RWPE2 (cell line): ENCODE data around the gene PRDM2.
A peak's percentile ranks its signal among the peaks of the same experiment; 100 is the strongest.

Source experiments
- ATAC-seq: fragments of 200-7000 bp; cut with Tn5 transposase; 3 replicates; pipeline ENCODE4 v1.9.1; 2021; ENCODE audit warnings: low read depth
- DNase-seq: peaks from one replicate; pipeline ENCODE4 v3.0.0-alpha.2; 2020; ENCODE audit warnings: low spot score
- H3K27ac ChIP-seq: fragments of 450-650 bp; 2 replicates; pipeline ENCODE4 v1.5.1; 2017; ENCODE audit warnings: mild to moderate bottlenecking; ENCODE audit not compliant: poor library complexity, severe bottlenecking
- H3K27me3 ChIP-seq: fragments of 250-450 bp; sonication (Bioruptor Pico); 2 replicates; pipeline ENCODE4 v1.5.1; 2021; ENCODE audit warnings: mild to moderate bottlenecking, moderate library complexity; ENCODE audit not compliant: insufficient read depth, poor library complexity, severe bottlenecking
- H3K36me3 ChIP-seq: fragments of 250-450 bp; sonication (Bioruptor Pico); 2 replicates; pipeline ENCODE4 v1.5.1; 2020; ENCODE audit warnings: low read depth, mild to moderate bottlenecking, moderate library complexity
- H3K4me1 ChIP-seq: fragments of 250-450 bp; sonication (Bioruptor Pico); 2 replicates; pipeline ENCODE4 v1.5.1; 2021; ENCODE audit warnings: mild to moderate bottlenecking, moderate library complexity; ENCODE audit not compliant: insufficient read depth, poor library complexity, severe bottlenecking
- H3K4me3 ChIP-seq: fragments of 250-450 bp; sonication (Bioruptor Pico); 2 replicates; pipeline ENCODE4 v1.5.1; 2021; ENCODE audit warnings: mild to moderate bottlenecking, moderate library complexity; ENCODE audit not compliant: severe bottlenecking
- H3K9me3 ChIP-seq: fragments of 250-450 bp; sonication (Bioruptor Pico); 2 replicates; pipeline ENCODE4 v1.5.1; 2021; ENCODE audit warnings: mild to moderate bottlenecking, moderate library complexity; ENCODE audit not compliant: severe bottlenecking
- CTCF ChIP-seq: fragments of 450-650 bp; IDR thresholded peaks from one replicate; pipeline ENCODE4 v1.5.1; 2017; ENCODE audit warnings: mild to moderate bottlenecking, moderate library complexity; ENCODE audit not compliant: poor library complexity, severe bottlenecking

PRDM2 gene

GRCh38 chr1:13756557-13757315 is 56.7 kb downstream of the PRDM2 start:
- no peak for TF ChIP-seq CTCF
- peaks cover 15% of the 10 kb centered on the region for H3K36me3 ChIP-seq
- no peaks in the 10 kb centered on the region for H3K9me3 ChIP-seq
- no peaks in the 10 kb centered on the region for H3K27me3 ChIP-seq
- peaks cover 47% of the 10 kb centered on the region for H3K4me1 ChIP-seq
- no peak overlapping the region for H3K4me3 ChIP-seq
- DNase-seq: no peak
- H3K27ac ChIP-seq: peak overlapping the region; percentile 64
- ATAC-seq: peak; percentile 62

- H3K4me3 ChIP-seq: no peak overlapping the region
- no peak for TF ChIP-seq CTCF
- peak; percentile 59; the same call in 2 of the 3 replicates for ATAC-seq
- peaks cover 9% of the 10 kb centered on the region for H3K36me3 ChIP-seq
- H3K27me3 ChIP-seq: no peaks in the 10 kb centered on the region
- H3K4me1 ChIP-seq: peaks cover 47% of the 10 kb centered on the region
- no peaks in the 10 kb centered on the region for H3K9me3 ChIP-seq
- peak overlapping the region; percentile 64 for H3K27ac ChIP-seq
- DNase-seq: no peak
These were observed 57.7 kb downstream of the PRDM2 start for GRCh38 chr1:13757693-13758092.

- H3K27ac ChIP-seq: peak overlapping the region; percentile 64
- peak; percentile 65 for ATAC-seq
- no peak for DNase-seq
- TF ChIP-seq CTCF: peak; percentile 57
- peaks cover 47% of the 10 kb centered on the region for H3K4me1 ChIP-seq
- H3K9me3 ChIP-seq: no peaks in the 10 kb centered on the region
- no peak overlapping the region for H3K4me3 ChIP-seq
- peaks cover 4% of the 10 kb centered on the region; the same call in 1 of the 2 replicates for H3K36me3 ChIP-seq
- H3K27me3 ChIP-seq: no peaks in the 10 kb centered on the region
These were observed 59.1 kb downstream of the PRDM2 start for GRCh38 chr1:13759072-13759471.

- H3K4me3 ChIP-seq: no peak overlapping the region
- ATAC-seq: no peak
- TF ChIP-seq CTCF: no peak
- no peak for DNase-seq
- H3K27ac ChIP-seq: peak overlapping the region; percentile 64
- peaks cover 47% of the 10 kb centered on the region for H3K4me1 ChIP-seq
- no peaks in the 10 kb centered on the region for H3K27me3 ChIP-seq
- no peaks in the 10 kb centered on the region for H3K9me3 ChIP-seq
- H3K36me3 ChIP-seq: no peaks in the 10 kb centered on the region; the same call in 1 of the 2 replicates
These were observed 60.4 kb downstream of the PRDM2 start for GRCh38 chr1:13760340-13760739.

GRCh38 chr1:13760921-13761320 is 60.9 kb downstream of the PRDM2 start:
- TF ChIP-seq CTCF: no peak
- no peak overlapping the region for H3K4me3 ChIP-seq
- ATAC-seq (no peak), DNase-seq (no peak)
- H3K27ac ChIP-seq: no peak overlapping the region
- H3K9me3 ChIP-seq: no peaks in the 10 kb centered on the region
- no peaks in the 10 kb centered on the region for H3K27me3 ChIP-seq
- no peaks in the 10 kb centered on the region; the same call in 1 of the 2 replicates for H3K36me3 ChIP-seq
- H3K4me1 ChIP-seq: peaks cover 47% of the 10 kb centered on the region
